ENCODE results near the gene LARGE2. TPM values are rescaled to one million over a fixed set of nuclear protein-coding genes. Genes with fewer than 3 reads are reported as not detected.
"Not testable (repeated sequence)": the region's sequence is repeated elsewhere in the genome, so short reads cannot be mapped to it uniquely, and the experiment has no call there.

Gene LARGE2
- total RNA-seq, 2 experiments from 2014 or later, result 0.75 to 1.1 TPM

DNA sequence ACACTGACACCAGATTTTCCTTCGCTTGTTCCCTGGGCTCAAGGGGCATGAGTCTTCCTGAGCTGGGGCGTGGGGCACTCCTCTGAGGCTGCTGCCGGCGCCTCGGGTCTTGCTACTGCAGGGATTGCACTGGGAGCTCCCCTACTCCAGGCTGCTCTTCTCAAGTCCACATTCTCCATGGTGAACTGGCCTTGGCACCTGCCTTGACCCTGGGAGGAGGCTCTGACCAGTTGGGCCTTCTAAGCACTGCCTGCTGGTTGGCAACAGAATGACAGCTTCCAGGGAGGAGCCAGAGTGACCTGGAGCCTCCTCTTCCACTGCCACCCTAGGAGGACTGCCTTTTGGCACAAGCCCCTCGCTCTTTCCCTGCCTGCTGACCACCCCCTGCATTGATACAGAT lies 24.9 kb upstream of the LARGE2 start:
- POLR2A ChIA-PET, result no interaction called here
- intact Hi-C loops (cut with DNase I, micrococcal nuclease), result loop anchor here in 1 of 2 experiments (5.0 kb wide), 1 partner anchor 50 kb away; the partner anchor contains the start of gene CRY2
- no peaks in the 10 kb centered on the region for H3K36me3 Mint-ChIP-seq (ENCODE audit: low read depth)

GRCh38 chr11:45899086-45899447 lies 23.4 kb upstream of the LARGE2 start:
- H3K9me3 Mint-ChIP-seq (ENCODE audit: low read depth), result no peaks in the 10 kb centered on the region
- DNase-seq (no peak), ATAC-seq (no peak)
- POLR2A ChIA-PET, result no interaction called here
- intact Hi-C loops (cut with DNase I, micrococcal nuclease), result loop anchor here (1.0 to 5.0 kb wide), 4 partner anchors 14 to 94 kb away; partner anchors contain the start of genes CRY2 (in 1 of the 2), MAPK8IP1 (in 1 of the 2) and SLC35C1 (in 1 of the 2)
- H3K27me3 Mint-ChIP-seq, result peaks cover 30% of the 10 kb centered on the region
- peak overlapping the region; percentile 40 for H3K4me3 Mint-ChIP-seq
- peaks cover 2% of the 10 kb centered on the region for H3K4me1 Mint-ChIP-seq
- H3K27ac Mint-ChIP-seq, result no peak overlapping the region
- no peaks in the 10 kb centered on the region for H3K36me3 Mint-ChIP-seq (ENCODE audit: low read depth)
- CTCF ChIA-PET, result interaction anchor here (1.1 to 1.4 kb wide), 2 partner anchors 10 to 24 kb away, joined by 5 to 6 read pairs; no protein-coding TSS in a partner anchor

More for the DNA sequence above, 24.9 kb upstream of the LARGE2 start:
- CTCF ChIA-PET, result interaction anchor here (1.4 to 1.7 kb wide), 2 partner anchors 9 to 26 kb away, joined by 5 to 6 read pairs; no protein-coding TSS in a partner anchor
- Mint-ChIP-seq H3K27ac (no peak overlapping the region), H3K4me3 (no peak overlapping the region), H3K27me3 (peaks cover 32% of the 10 kb centered on the region), H3K9me3 (ENCODE audit: low read depth) (no peaks in the 10 kb centered on the region), H3K4me1 (peaks cover 2% of the 10 kb centered on the region)
- DNase-seq (no peak), ATAC-seq (no peak)

GRCh38 chr11:45899448-45900174 lies 22.8 kb upstream of the LARGE2 start:
- ChIA-PET POLR2A (no interaction called here), CTCF (interaction anchor here (1.1 kb wide), 1 partner anchor 25 kb away, joined by 6 read pairs; no protein-coding TSS in a partner anchor)
- peak; percentile 80 for DNase-seq
- Mint-ChIP-seq H3K27me3 (peaks cover 26% of the 10 kb centered on the region), H3K9me3 (ENCODE audit: low read depth) (no peaks in the 10 kb centered on the region), H3K4me1 (peaks cover 2% of the 10 kb centered on the region), H3K36me3 (ENCODE audit: low read depth) (no peaks in the 10 kb centered on the region), H3K27ac (no peak overlapping the region), H3K4me3 (peak overlapping the region; percentile 40)
- peak; percentile 86 for ATAC-seq
- intact Hi-C loops (cut with DNase I, micrococcal nuclease), result loop anchor here (1.0 to 5.0 kb wide), 5 partner anchors 14 to 94 kb away; partner anchors contain the start of genes CRY2 (in 2 of the 2), MAPK8IP1 (in 1 of the 2) and SLC35C1 (in 1 of the 2)

DNA sequence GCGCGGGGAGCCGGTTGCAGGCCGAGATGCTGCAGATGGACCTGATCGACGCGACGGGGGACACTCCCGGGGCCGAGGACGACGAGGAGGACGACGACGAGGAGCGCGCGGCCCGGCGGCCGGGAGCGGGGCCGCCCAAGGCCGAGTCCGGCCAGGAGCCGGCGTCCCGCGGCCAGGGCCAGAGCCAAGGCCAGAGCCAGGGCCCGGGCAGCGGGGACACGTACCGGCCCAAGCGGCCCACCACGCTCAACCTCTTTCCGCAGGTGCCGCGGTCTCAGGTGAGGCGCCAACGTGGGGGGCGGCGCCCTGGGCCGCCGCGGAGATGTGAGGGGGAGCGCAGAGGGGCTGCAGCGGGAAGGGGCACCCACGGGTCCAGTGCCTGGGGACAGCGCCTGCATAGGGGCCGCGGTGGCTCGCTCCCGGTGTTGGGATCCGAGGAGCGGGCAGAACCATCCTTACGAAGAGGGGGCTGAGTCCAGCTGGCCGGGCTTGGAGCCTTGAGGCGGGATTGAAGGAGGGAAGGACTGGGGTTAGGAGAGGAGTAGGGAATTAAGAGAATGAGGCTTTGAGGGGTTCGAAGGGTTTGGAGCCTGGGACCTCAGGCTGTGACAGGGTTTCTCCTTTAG lies 22.2 kb upstream of the LARGE2 start:
- H3K36me3 Mint-ChIP-seq (ENCODE audit: low read depth); H3K4me1 Mint-ChIP-seq; H3K9me3 Mint-ChIP-seq (ENCODE audit: low read depth); CTCF ChIA-PET; POLR2A ChIA-PET; H3K27ac Mint-ChIP-seq; ATAC-seq; DNase-seq: not testable (repeated sequence)
- intact Hi-C loops (cut with DNase I, micrococcal nuclease), result loop anchor here in 1 of 2 experiments (1.0 kb wide), 1 partner anchor 53 kb away; the partner anchor contains the start of gene CRY2
- Mint-ChIP-seq H3K4me3 (peak overlapping the region; percentile 52), H3K27me3 (peaks cover 20% of the 10 kb centered on the region)

DNA sequence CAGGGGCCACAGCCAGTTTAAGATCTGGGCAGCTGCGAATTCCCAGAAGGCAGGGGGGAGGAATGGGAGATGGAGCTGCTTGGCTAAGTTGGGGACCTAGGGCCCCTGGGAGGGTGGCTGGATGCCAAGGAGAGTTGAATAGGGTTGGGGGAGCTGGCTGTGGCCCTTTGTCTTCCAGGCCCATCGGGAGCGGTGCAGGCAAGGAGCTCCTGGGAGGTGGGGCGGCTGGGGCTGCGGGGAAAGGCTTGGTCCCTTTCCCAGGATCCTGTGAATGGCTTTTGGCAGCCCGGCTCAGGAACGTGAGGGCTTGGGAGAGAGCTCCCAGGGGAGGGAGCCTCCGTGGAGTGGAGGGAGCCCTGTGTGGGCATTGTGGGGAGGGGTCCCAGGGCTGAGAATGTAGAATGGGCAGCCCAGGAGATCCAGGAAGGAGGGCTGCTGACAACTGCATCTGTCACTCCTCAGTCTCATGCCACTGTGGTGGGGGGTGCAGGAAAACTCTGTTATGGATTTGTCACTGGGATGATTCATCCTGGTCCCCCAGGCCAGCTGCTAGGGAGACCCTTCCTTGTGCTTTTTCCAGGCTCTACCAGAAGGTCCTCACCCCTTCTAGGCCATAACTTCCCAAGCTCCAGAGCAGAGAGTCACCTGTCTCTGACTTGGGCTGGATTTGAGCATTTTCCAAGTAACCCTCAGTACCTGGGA lies 21.4 kb upstream of the LARGE2 start:
- no peak for DNase-seq
- Mint-ChIP-seq H3K9me3 (ENCODE audit: low read depth) (no peaks in the 10 kb centered on the region), H3K27me3 (peaks cover 20% of the 10 kb centered on the region), H3K4me3 (peak overlapping the region; percentile 52), H3K4me1 (peaks cover 2% of the 10 kb centered on the region), H3K27ac (no peak overlapping the region), H3K36me3 (ENCODE audit: low read depth) (no peaks in the 10 kb centered on the region)
- CTCF ChIA-PET, result no interaction called here
- ATAC-seq, result no peak
- POLR2A ChIA-PET, result interaction anchor here (0.6 kb wide), 1 partner anchor 40 kb away, joined by 3 read pairs; no protein-coding TSS in a partner anchor
- intact Hi-C loops (cut with DNase I, micrococcal nuclease), result loop anchor here in 1 of 2 experiments (1.0 kb wide), 1 partner anchor 54 kb away; the partner anchor contains the start of gene CRY2

DNA sequence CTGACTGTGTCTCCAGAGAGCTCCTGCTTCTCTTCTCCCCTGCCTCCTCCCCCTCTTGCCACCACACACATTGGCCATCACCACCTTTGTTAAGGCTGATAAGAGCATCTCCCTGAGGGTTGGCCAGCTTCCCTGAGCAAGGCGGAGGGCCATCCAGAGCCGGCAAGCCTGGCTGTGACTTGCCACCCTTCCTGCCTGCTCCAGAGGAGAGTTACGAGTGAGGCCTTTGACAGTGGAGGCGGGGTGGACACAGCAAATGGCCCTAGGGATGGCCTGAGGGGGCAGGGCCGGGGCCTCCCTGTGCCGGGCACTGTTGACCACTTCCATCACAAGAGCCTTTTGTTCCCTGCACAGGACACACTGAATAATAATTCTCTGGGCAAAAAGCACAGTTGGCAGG lies 20.8 kb upstream of the LARGE2 start:
- ChIA-PET POLR2A (interaction anchor here (0.6 kb wide), 1 partner anchor 40 kb away, joined by 3 read pairs; no protein-coding TSS in a partner anchor), CTCF (no interaction called here)

DNA sequence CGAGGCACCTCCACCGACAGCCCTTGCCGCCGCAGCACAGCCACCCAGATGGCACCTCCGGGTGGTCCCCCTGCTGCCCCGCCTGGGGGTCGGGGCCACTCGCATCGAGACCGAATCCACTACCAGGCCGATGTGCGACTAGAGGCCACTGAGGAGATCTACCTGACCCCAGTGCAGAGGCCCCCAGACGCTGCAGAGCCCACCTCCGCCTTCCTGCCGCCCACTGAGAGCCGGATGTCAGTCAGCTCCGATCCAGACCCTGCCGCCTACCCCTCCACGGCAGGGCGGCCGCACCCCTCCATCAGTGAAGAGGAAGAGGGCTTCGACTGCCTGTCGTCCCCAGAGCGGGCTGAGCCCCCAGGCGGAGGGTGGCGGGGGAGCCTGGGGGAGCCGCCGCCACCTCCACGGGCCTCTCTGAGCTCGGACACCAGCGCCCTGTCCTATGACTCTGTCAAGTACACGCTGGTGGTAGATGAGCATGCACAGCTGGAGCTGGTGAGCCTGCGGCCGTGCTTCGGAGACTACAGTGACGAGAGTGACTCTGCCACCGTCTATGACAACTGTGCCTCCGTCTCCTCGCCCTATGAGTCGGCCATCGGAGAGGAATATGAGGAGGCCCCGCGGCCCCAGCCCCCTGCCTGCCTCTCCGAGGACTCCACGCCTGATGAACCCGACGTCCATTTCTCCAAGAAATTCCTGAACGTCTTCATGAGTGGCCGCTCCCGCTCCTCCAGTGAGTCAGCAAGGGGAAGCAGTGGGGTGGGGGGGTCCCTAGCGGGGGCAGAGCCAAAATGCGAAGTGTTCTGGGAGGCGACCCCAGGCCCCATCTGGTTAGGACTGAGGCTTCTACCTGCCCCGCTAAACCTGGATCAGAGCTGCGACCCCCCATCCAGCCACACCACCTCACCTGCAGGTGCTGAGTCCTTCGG lies 19.7 kb upstream of the LARGE2 start:
- peaks cover 14% of the 10 kb centered on the region for H3K27me3 Mint-ChIP-seq
- no peak for ATAC-seq
- ChIA-PET CTCF (no interaction called here), POLR2A (no interaction called here)
- H3K27ac Mint-ChIP-seq, result no peak overlapping the region
- no peak for DNase-seq
- H3K4me1 Mint-ChIP-seq, result peaks cover 4% of the 10 kb centered on the region
- no peak overlapping the region for H3K4me3 Mint-ChIP-seq
- intact Hi-C loops (cut with DNase I, micrococcal nuclease), result no loop called here
- H3K9me3 Mint-ChIP-seq (ENCODE audit: low read depth), result no peaks in the 10 kb centered on the region
- no peaks in the 10 kb centered on the region for H3K36me3 Mint-ChIP-seq (ENCODE audit: low read depth)

More for the DNA sequence above, 20.8 kb upstream of the LARGE2 start:
- no peak overlapping the region for H3K4me3 Mint-ChIP-seq
- peaks cover 4% of the 10 kb centered on the region for H3K4me1 Mint-ChIP-seq
- peaks cover 20% of the 10 kb centered on the region for H3K27me3 Mint-ChIP-seq
- no peaks in the 10 kb centered on the region for H3K36me3 Mint-ChIP-seq (ENCODE audit: low read depth)
- DNase-seq, result no peak
- intact Hi-C loops (cut with DNase I, micrococcal nuclease), result no loop called here
- no peak for ATAC-seq
- no peaks in the 10 kb centered on the region for H3K9me3 Mint-ChIP-seq (ENCODE audit: low read depth)
- H3K27ac Mint-ChIP-seq, result no peak overlapping the region

DNA sequence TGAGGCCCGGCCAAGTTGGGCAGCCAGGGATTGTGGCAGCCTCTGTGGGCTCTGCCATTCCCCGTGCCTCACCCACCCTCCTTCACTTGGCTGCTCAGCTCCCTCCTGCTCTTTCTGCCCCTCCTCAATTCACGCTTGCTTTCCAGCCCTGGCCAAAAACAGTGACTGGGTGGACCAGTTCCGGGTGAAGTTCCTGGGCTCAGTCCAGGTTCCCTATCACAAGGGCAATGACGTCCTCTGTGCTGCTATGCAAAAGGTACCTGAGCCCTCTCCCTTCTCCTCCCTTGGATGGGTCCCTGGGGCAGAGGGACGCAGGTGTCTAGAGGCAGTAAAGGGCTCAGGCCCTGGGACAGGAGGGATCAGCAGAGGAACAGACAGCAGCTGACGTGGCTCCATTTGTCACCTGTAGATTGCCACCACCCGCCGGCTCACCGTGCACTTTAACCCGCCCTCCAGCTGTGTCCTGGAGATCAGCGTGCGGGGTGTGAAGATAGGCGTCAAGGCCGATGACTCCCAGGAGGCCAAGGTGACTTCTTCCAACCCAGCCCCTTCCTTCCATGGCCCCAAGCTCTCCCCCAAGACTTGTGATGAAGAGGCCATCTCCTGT lies 18.0 kb upstream of the LARGE2 start:
- Mint-ChIP-seq H3K4me3 (no peak overlapping the region), H3K9me3 (ENCODE audit: low read depth) (no peaks in the 10 kb centered on the region), H3K27ac (no peak overlapping the region), H3K27me3 (peaks cover 7% of the 10 kb centered on the region), H3K4me1 (peaks cover 3% of the 10 kb centered on the region), H3K36me3 (ENCODE audit: low read depth) (no peaks in the 10 kb centered on the region)
- ATAC-seq, result no peak
- ChIA-PET POLR2A (no interaction called here), CTCF (no interaction called here)
- no peak for DNase-seq
- intact Hi-C loops (cut with DNase I, micrococcal nuclease), result no loop called here

GRCh38 chr11:45905095-45905494 lies 17.4 kb upstream of the LARGE2 start:
- no peaks in the 10 kb centered on the region for H3K9me3 Mint-ChIP-seq (ENCODE audit: low read depth)
- H3K4me1 Mint-ChIP-seq, result peaks cover 3% of the 10 kb centered on the region
- intact Hi-C loops (cut with DNase I, micrococcal nuclease), result no loop called here
- CTCF ChIA-PET, result no interaction called here
- ATAC-seq, result no peak
- POLR2A ChIA-PET, result no interaction called here
- H3K27me3 Mint-ChIP-seq, result peaks cover 7% of the 10 kb centered on the region
- no peak overlapping the region for H3K27ac Mint-ChIP-seq
- H3K36me3 Mint-ChIP-seq (ENCODE audit: low read depth), result no peaks in the 10 kb centered on the region
- H3K4me3 Mint-ChIP-seq, result no peak overlapping the region
- DNase-seq, result no peak

- CTCF ChIA-PET; H3K36me3 Mint-ChIP-seq (ENCODE audit: low read depth); DNase-seq; H3K27ac Mint-ChIP-seq; H3K9me3 Mint-ChIP-seq (ENCODE audit: low read depth); intact Hi-C loops (cut with DNase I, micrococcal nuclease); H3K27me3 Mint-ChIP-seq; H3K4me1 Mint-ChIP-seq; POLR2A ChIA-PET; H3K4me3 Mint-ChIP-seq; ATAC-seq: not testable (repeated sequence)
Observed at GRCh38 chr11:45905576-45905975, 16.9 kb upstream of the LARGE2 start.
